Measurements from ENCODE around the gene MYH7. TPM values are rescaled to one million over a fixed set of nuclear protein-coding genes. Genes with fewer than 3 reads are reported as not detected.
A peak's percentile ranks its signal among the peaks of the same experiment; 100 is the strongest.

Gene MYH7
- total and polyA plus RNA-seq, 2 donors from 2014 or later = 0.06 to 1.6 TPM

DNA sequence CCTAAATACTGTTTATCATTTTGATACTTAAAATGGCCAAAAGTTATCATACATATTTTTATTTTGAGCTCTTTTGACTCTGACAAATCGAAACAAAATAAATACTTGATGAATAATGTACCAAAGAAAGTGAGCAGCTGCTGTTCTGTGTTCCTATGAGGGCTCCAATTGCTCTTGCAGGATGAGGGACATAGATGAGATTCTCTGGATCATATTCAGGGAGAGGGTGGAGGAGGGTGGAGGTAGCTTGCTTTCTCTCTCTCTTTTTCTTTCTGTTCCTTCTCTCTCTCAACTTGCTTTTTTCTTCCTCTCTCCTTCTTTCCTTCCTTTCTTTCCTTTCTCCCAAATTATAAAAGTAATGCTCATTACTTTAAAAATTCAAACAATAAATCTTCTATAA is 8.9 kb upstream of the MYH7 start:
- Histone ChIP-seq H3K27me3 (ENCODE audit: control insufficient read depth, insufficient read depth, low read length) (no peaks in the 10 kb centered on the region), H3K4me3 (ENCODE audit: low read length in 3 of 3) (no peak overlapping the region), H3K9ac (ENCODE audit: low read length in 3 of 3) (no peak overlapping the region), H3K9me3 (ENCODE audit: control insufficient read depth in 2 of 3, insufficient read depth in 1 of 3, low read length in 3 of 3) (no peaks in the 10 kb centered on the region), H3K27ac (ENCODE audit: low read depth in 2 of 2, low read length in 2 of 2) (no peak overlapping the region), H3K4me1 (ENCODE audit: control insufficient read depth in 2 of 3, insufficient read depth in 2 of 3, low read depth in 1 of 3, low read length in 3 of 3) (peaks cover 0 to 11% (median 0%) of the 10 kb centered on the region in 3 donors), H3K36me3 (ENCODE audit: control insufficient read depth in 2 of 3, insufficient read depth in 3 of 3, low read length in 3 of 3) (no peaks in the 10 kb centered on the region)
- DNase-seq (no peak), FAIRE-seq (no peak)
- intact Hi-C loops (cut with DNase I) = no loop called here
- TF ChIP-seq CTCF (IDR thresholded peaks at IDR 0.05; ENCODE audit: borderline replicate concordance, extremely low read depth, insufficient read depth) = no peak

DNA sequence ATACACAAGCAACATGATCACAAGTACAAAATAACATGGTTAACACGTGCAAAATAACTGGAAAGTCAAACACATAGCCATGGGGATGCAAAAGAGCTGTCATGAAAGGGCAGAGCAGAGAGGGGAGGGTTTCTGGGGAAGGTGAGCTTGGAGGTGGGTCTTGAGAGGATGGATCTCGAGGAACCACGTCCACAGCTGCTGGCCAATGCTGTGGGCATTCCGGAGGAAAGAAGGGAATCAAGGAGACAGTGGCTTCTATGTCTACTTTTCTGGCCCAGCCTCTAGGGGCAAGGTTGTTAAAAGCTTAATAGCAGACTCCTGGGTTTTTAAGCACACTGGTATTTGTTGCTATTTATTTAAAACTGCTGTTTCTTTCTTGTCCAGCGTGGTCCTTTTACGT is 8.4 kb upstream of the MYH7 start:
- no peak overlapping the region for H3K9ac ChIP-seq (ENCODE audit: low read length in 3 of 3)
- H3K27me3 ChIP-seq (ENCODE audit: control insufficient read depth, insufficient read depth, low read length) = no peaks in the 10 kb centered on the region
- no peaks in the 10 kb centered on the region for H3K36me3 ChIP-seq (ENCODE audit: control insufficient read depth in 2 of 3, insufficient read depth in 3 of 3, low read length in 3 of 3)
- H3K4me3 ChIP-seq (ENCODE audit: low read length in 3 of 3) = no peak overlapping the region
- TF ChIP-seq CTCF (IDR thresholded peaks at IDR 0.05; ENCODE audit: borderline replicate concordance, extremely low read depth, insufficient read depth) = no peak
- no peak overlapping the region for H3K27ac ChIP-seq (ENCODE audit: low read depth in 2 of 2, low read length in 2 of 2)
- H3K9me3 ChIP-seq (ENCODE audit: control insufficient read depth in 2 of 3, insufficient read depth in 1 of 3, low read length in 3 of 3) = no peaks in the 10 kb centered on the region
- no peak for DNase-seq
- intact Hi-C loops (cut with DNase I) = no loop called here
- H3K4me1 ChIP-seq (ENCODE audit: control insufficient read depth in 2 of 3, insufficient read depth in 2 of 3, low read depth in 1 of 3, low read length in 3 of 3) = peaks cover 0 to 11% (median 0%) of the 10 kb centered on the region in 3 donors
- FAIRE-seq = no peak

- no peaks in the 10 kb centered on the region for H3K9me3 ChIP-seq (ENCODE audit: control insufficient read depth in 2 of 3, insufficient read depth in 1 of 3, low read length in 3 of 3)
- no peak for TF ChIP-seq CTCF (IDR thresholded peaks at IDR 0.05; ENCODE audit: borderline replicate concordance, extremely low read depth, insufficient read depth)
- H3K27ac ChIP-seq (ENCODE audit: low read depth in 2 of 2, low read length in 2 of 2) = no peak overlapping the region
- H3K36me3 ChIP-seq (ENCODE audit: control insufficient read depth in 2 of 3, insufficient read depth in 3 of 3, low read length in 3 of 3) = no peaks in the 10 kb centered on the region
- H3K4me3 ChIP-seq (ENCODE audit: low read length in 3 of 3) = no peak overlapping the region
- intact Hi-C loops (cut with DNase I) = no loop called here
- H3K4me1 ChIP-seq (ENCODE audit: control insufficient read depth in 2 of 3, insufficient read depth in 2 of 3, low read depth in 1 of 3, low read length in 3 of 3) = peaks cover 0 to 11% (median 0%) of the 10 kb centered on the region in 3 donors
- FAIRE-seq = no peak
- H3K9ac ChIP-seq (ENCODE audit: low read length in 3 of 3) = no peak overlapping the region
- H3K27me3 ChIP-seq (ENCODE audit: control insufficient read depth, insufficient read depth, low read length) = no peaks in the 10 kb centered on the region
- no peak for DNase-seq
These were observed 8.0 kb upstream of the MYH7 start for GRCh38 chr14:23443411-23443812.

DNA sequence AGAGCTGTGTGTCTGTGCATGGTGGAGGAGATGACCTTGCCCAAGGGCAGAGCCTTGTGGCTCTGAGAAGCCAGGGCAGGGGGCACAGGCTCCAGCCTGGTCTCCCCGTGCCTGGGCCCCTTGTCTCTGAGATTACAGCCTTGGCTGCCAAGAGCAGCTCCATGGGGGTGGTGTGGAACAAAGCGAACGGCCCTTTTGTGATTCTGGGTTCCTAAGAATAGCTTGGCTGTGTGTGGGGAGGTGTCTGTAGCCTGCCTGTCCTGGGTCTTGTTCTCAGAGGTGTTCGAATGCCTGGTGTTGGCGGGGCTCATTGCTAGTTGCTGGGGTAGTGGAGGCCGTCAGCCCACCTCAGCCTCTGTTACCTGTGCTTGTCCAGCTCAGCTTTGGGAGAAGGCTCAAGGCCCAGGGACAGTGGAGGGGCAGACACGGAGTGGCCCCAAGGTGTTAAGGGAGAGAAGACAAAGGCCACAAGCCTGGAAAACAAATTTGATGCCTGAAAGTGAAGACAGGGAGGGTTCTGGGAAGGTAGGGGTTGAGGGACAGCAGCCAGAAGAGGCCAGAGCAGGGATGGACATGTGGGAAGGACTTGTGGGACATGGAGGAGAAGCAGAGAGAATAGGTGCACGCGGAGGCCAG is 7.4 kb upstream of the MYH7 start:
- TF ChIP-seq CTCF (IDR thresholded peaks at IDR 0.05; ENCODE audit: borderline replicate concordance, extremely low read depth, insufficient read depth) = no peak
- Histone ChIP-seq H3K4me3 (ENCODE audit: low read length in 3 of 3) (no peak overlapping the region), H3K4me1 (ENCODE audit: control insufficient read depth in 2 of 3, insufficient read depth in 2 of 3, low read depth in 1 of 3, low read length in 3 of 3) (peaks cover 0 to 11% (median 0%) of the 10 kb centered on the region in 3 donors), H3K27me3 (ENCODE audit: control insufficient read depth, insufficient read depth, low read length) (no peaks in the 10 kb centered on the region), H3K9ac (ENCODE audit: low read length in 3 of 3) (no peak overlapping the region), H3K36me3 (ENCODE audit: control insufficient read depth in 2 of 3, insufficient read depth in 3 of 3, low read length in 3 of 3) (no peaks in the 10 kb centered on the region), H3K27ac (ENCODE audit: low read depth in 2 of 2, low read length in 2 of 2) (no peak overlapping the region), H3K9me3 (ENCODE audit: control insufficient read depth in 2 of 3, insufficient read depth in 1 of 3, low read length in 3 of 3) (no peaks in the 10 kb centered on the region)
- DNase-seq (peak in 1 of 5 donors; percentile 28), FAIRE-seq (no peak)
- intact Hi-C loops (cut with DNase I) = no loop called here

Measured in kidney (tissue), 14 donors.